ENCODE measurements around the gene SLC13A3.

The SLC13A3 gene

DNA sequence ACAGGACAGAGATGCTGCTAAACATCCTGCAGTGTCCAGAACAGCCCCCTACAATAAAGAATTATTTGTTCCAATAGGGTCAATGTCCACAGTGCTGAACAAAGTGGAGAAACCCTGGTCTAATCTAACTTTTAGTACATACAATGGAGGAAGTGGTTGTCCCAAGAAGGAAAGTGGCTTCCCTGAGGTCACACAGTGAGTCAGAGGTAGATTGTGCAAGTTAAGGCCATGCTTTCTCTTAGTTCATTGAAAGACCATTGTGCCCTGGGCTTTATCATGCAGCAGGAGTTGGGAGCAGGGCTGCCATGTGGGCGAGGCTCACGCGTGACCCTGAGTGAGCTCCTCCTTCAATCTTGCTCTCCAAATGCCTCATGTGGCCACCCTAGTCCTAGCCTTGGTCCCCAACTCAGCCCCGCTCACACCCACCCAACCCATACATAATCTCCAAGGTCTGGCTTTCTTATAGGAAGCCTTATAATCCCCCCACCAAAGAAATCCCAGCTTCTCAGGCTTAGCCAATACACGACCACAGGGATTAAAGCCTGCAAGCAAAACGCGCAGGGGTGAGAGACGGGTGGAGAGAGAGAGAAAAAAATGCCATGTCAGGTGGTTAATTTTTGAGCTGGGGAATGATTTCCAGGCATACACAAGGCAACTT lies 19.9 kb downstream of the SLC13A3 start:
- DNase-seq (ENCODE audit: low read depth), result peak; percentile 16
- no peak overlapping the region for H3K4me3 ChIP-seq (replicated peaks; ENCODE audit: low read depth, low read length)
- TF ChIP-seq, protein P1, sequence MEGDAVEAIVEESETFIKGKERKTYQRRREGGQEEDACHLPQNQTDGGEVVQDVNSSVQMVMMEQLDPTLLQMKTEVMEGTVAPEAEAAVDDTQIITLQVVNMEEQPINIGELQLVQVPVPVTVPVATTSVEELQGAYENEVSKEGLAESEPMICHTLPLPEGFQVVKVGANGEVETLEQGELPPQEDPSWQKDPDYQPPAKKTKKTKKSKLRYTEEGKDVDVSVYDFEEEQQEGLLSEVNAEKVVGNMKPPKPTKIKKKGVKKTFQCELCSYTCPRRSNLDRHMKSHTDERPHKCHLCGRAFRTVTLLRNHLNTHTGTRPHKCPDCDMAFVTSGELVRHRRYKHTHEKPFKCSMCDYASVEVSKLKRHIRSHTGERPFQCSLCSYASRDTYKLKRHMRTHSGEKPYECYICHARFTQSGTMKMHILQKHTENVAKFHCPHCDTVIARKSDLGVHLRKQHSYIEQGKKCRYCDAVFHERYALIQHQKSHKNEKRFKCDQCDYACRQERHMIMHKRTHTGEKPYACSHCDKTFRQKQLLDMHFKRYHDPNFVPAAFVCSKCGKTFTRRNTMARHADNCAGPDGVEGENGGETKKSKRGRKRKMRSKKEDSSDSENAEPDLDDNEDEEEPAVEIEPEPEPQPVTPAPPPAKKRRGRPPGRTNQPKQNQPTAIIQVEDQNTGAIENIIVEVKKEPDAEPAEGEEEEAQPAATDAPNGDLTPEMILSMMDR (IDR thresholded peaks at IDR 0.05; ENCODE audit: low read length, missing control alignments), result no peak

DNA sequence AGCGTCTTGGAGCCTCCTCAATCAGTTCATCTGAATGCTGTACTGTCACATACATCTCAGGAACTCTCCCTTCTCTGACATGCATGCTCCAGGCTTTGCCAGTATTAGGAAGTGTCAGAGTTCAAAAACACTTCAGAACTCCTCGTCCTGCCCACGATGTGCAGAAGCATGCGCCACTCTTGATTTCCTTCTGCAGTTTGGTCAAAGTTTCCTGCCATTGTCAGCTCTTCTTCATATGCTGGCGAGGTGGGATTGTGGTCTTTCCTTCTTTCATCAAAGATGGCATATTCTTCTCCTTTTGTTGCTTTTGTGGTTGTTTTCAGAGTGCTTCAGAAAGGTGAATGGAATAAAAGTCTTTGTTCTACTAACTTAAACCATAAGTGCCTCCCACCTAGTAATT lies 21.0 kb downstream of the SLC13A3 start:
- no peak for DNase-seq (ENCODE audit: low read depth)
- TF ChIP-seq, protein P1 (IDR thresholded peaks at IDR 0.05; ENCODE audit: low read length, missing control alignments), result no peak
- no peak overlapping the region for H3K4me3 ChIP-seq (replicated peaks; ENCODE audit: low read depth, low read length)

DNA sequence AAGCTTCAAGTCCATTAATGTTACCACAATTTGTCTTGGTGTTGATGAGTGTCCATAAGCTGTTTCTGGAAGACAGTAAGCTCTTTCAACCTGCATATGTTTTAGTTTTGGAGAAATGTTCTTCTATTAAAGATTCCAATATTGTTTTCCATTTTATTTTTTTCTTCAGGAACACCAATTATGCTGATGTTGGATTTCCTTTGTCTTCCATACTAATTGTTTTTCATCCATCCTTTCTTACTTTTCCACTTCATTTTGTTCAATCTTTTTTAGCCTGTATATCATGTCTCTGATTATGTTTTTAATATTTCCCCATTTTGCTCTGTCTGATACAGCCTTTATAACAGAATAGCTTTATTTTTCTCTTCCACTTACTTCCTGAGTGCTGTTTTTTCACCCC lies 21.9 kb downstream of the SLC13A3 start:
- TF ChIP-seq, protein P1 (IDR thresholded peaks at IDR 0.05; ENCODE audit: low read length, missing control alignments), result no peak
- H3K4me3 ChIP-seq (replicated peaks; ENCODE audit: low read depth, low read length), result no peak overlapping the region
- DNase-seq (ENCODE audit: low read depth), result no peak

DNA sequence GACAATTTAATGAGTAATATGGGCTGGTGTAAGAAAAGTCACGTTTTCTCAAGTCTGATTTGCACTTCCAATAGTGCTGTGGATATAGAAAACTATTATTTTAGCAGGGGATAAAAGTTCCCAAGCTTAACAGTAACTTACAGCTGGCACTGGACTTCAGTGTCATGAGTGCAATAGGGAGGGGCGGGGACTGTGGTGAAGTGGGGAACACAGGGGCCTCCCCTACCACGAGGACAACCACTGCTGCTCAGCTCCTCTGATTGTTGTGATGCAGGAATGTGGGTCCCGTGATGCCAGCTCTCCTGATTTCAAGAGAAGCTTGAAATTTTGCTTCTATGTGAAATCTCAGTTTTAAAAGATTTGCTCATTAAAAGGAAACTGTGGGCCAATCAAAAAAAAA lies 24.0 kb downstream of the SLC13A3 start:
- DNase-seq (ENCODE audit: low read depth), result no peak
- no peak overlapping the region for H3K4me3 ChIP-seq (replicated peaks; ENCODE audit: low read depth, low read length)
- TF ChIP-seq, protein P1 (IDR thresholded peaks at IDR 0.05; ENCODE audit: low read length, missing control alignments), result no peak

DNA sequence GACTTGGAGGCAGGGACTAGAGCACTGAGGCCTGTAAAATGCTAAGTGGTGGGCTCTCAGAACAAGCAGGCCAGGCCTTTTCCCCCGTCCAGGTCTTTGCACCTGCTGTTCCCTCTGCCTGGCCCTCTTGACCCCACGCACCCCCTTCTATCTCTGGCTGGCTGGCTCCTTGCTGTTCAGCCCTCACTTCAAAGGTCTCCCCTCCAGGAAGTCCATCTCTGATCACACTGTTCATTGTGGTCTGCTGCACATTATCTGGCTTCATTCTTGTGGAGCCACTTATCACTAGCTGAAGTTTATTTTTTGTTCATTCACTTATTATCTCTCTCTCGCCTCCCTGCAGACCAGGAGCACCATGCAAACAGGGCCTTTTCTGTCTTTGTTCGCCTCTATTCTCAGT lies 24.5 kb downstream of the SLC13A3 start:
- TF ChIP-seq, protein P1 (IDR thresholded peaks at IDR 0.05; ENCODE audit: low read length, missing control alignments), result no peak
- H3K4me3 ChIP-seq (replicated peaks; ENCODE audit: low read depth, low read length), result no peak overlapping the region
- no peak for DNase-seq (ENCODE audit: low read depth)

DNA sequence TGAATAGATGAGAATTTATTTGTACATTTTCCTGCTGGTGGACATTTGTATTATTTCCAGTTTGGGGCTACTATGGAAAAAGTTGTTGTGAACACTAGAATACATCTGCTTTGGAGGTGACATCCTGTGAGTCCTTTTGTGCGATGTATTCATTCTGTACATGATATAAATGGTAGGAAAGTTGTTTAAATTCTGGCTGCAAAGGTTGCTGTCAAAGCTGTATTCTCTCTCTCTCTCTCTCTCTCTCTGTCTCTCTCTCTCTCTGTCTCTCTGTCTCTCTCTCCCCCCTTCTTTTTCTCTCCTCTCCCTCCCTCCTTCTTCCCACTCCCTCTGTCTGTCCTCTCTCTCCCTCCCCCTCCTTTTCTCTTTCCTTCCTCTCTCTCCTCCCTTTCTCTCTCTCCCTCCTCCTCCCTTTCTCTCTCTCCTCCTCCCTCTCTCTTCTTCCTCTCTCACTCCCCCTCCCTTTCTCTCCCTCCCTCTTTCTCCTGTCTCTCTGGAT lies 25.3 kb downstream of the SLC13A3 start:
- no peak overlapping the region for H3K4me3 ChIP-seq (replicated peaks; ENCODE audit: low read depth, low read length)
- no peak for DNase-seq (ENCODE audit: low read depth)
- TF ChIP-seq, protein P1 (IDR thresholded peaks at IDR 0.05; ENCODE audit: low read length, missing control alignments), result no peak

DNA sequence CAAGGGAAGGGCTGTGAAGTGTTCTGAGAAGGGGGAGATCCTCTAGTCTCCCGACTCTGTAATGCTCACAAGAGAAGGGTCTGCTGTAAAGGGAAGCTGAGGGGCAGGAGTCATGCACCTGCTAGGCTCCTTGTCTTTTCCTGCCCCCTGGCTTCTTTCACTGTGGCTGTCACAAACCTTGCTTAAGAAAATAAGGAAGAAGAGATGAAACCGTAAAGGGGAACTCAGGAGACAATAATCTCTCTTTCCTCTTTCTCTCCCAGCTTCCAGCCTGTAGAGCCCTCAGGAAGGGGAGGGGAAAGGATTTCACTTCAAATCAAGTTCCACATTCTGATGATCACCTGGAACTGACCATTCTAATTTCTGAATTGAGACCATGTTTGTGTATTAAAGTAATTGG lies 26.3 kb downstream of the SLC13A3 start:
- DNase-seq (ENCODE audit: low read depth), result no peak
- H3K4me3 ChIP-seq (replicated peaks; ENCODE audit: low read depth, low read length), result no peak overlapping the region

More for the DNA sequence above, 26.3 kb downstream of the SLC13A3 start:
- TF ChIP-seq, protein P1 (IDR thresholded peaks at IDR 0.05; ENCODE audit: low read length, missing control alignments), result no peak

Measured in fibroblast of pulmonary artery (primary cell).